Measurements from ENCODE around the gene SLC13A3. TPM values are rescaled to one million over a fixed set of nuclear protein-coding genes. Genes with fewer than 3 reads are reported as not detected.

SLC13A3 gene
- total RNA-seq, 3 donors from 2014 or later, result 1.3 to 2.9 (median 1.6) TPM

DNA sequence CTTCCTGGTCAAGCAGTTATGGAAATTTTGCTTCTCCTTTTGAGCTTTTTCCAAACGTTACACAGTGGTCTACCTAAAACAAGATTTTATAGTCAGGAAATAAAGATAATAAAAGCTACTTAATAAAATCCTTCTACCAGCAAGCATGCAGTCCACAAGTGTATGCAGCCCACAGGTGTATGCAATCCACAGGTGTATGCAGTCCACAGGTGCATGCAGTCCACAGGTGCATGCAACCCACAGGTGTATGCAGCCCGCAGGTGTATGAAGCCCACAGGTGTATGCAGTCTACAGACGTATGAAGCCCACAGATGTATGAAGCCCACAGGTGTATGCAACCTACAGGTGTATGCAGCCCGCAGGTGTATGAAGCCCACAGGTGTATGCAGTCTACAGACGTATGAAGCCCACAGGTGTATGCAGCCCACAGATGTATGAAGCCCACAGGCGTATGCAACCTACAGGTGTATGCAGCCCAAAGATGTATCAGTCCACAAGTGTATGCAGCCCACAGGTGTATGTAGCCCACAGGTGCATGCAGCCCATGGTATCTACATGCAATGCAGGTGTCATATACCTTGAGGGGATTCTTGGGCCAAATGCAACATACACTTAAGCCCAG lies 74.4 kb downstream of the SLC13A3 start:
- no peaks in the 10 kb centered on the region for H3K4me1 ChIP-seq
- no peak overlapping the region for H3K4me3 ChIP-seq
- H3K36me3 ChIP-seq, result no peaks in the 10 kb centered on the region
- H3K27ac ChIP-seq, result no peak overlapping the region
- no peak for TF ChIP-seq POLR2AphosphoS5 (IDR thresholded peaks at IDR 0.05)
- no peak for TF ChIP-seq POLR2A (IDR thresholded peaks at IDR 0.05)
- no peak for TF ChIP-seq CTCF (IDR thresholded peaks at IDR 0.05)
- no peak for DNase-seq (ENCODE audit: low spot score in 2 of 2)
- intact Hi-C loops (cut with DNase I; ENCODE audit: low total_unique reads), result no loop called here
- no peaks in the 10 kb centered on the region for H3K9me3 ChIP-seq
- no peaks in the 10 kb centered on the region for H3K27me3 ChIP-seq

GRCh38 chr20:46575937-46576461 lies 75.3 kb downstream of the SLC13A3 start:
- no peak overlapping the region for H3K4me3 ChIP-seq
- H3K36me3 ChIP-seq, result no peaks in the 10 kb centered on the region
- no peak overlapping the region for H3K27ac ChIP-seq
- intact Hi-C loops (cut with DNase I; ENCODE audit: low total_unique reads), result no loop called here
- H3K4me1 ChIP-seq, result no peaks in the 10 kb centered on the region
- H3K9me3 ChIP-seq, result no peaks in the 10 kb centered on the region
- no peak for DNase-seq (ENCODE audit: low spot score in 2 of 2)
- no peaks in the 10 kb centered on the region for H3K27me3 ChIP-seq
- no peak for TF ChIP-seq POLR2A (IDR thresholded peaks at IDR 0.05)
- TF ChIP-seq POLR2AphosphoS5 (IDR thresholded peaks at IDR 0.05), result no peak
- TF ChIP-seq CTCF (IDR thresholded peaks at IDR 0.05), result no peak

DNA sequence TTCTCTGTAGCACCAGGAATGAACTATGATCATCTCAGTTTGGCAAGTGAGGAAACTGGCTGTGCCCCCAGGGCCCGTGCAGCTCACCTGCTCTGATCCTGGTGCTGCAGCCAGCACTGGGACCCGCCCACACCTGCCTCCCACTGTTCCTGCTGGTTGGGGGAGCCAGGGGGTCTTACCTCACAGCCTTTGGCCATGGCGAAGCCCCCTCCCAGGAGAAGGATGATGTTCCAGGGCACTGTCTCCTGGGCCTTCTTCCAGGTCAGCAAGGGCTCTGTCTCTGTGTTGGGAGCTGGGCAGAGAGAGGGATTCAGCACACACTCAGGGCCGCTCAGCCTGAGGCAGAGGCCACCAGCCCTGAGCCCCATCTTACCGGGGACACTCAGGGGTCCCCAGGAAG lies 75.9 kb downstream of the SLC13A3 start:
- TF ChIP-seq POLR2AphosphoS5 (IDR thresholded peaks at IDR 0.05), result no peak
- TF ChIP-seq POLR2A (IDR thresholded peaks at IDR 0.05), result no peak
- TF ChIP-seq CTCF (IDR thresholded peaks at IDR 0.05), result no peak
- no peak overlapping the region for H3K4me3 ChIP-seq
- H3K4me1 ChIP-seq, result no peaks in the 10 kb centered on the region
- H3K27me3 ChIP-seq, result no peaks in the 10 kb centered on the region
- intact Hi-C loops (cut with DNase I; ENCODE audit: low total_unique reads), result no loop called here
- H3K27ac ChIP-seq, result no peak overlapping the region
- H3K9me3 ChIP-seq, result no peaks in the 10 kb centered on the region
- no peaks in the 10 kb centered on the region for H3K36me3 ChIP-seq
- DNase-seq (ENCODE audit: low spot score in 2 of 2), result no peak

DNA sequence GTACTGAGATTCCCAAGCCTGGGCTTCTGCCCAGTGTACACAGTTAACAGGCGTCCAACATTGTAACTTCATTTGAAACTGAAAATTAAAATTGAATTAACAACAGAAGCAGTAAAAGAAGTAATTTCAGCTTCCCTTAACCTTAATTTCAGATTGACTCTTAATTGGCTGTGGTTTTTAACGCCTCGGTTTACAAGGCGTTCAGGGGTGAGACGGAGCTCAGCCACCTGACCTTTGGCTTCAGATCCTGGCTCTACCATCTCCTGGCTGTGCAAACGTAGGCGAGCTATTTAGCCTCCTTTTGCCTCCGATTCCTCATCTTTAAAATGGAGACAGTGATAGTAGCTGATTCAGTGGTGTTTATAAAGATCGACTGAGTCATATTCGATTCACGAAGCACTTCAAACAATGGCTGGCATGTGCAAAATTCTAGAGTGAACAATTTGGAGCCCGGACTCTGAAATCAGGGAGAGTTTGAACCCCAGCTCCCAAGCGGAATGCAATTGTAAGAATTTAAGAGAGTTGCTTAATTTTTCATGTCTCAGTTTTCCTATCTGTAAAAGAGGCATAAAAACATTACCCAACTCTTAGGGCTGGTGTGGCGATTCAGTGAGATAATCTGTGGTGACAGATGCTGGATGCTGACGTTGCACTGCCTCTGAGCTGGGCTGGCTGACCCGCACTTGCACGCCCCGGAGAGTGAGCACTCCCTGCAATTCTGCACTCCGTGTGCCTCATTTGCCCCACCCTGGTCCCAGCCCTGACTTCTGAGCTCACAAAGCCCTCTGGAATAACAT lies 77.3 kb downstream of the SLC13A3 start:
- no peaks in the 10 kb centered on the region for H3K4me1 ChIP-seq
- H3K4me3 ChIP-seq, result no peak overlapping the region
- no peak for TF ChIP-seq CTCF (IDR thresholded peaks at IDR 0.05)
- no peak for TF ChIP-seq POLR2AphosphoS5 (IDR thresholded peaks at IDR 0.05)
- no peak for TF ChIP-seq POLR2A (IDR thresholded peaks at IDR 0.05)
- H3K36me3 ChIP-seq, result no peaks in the 10 kb centered on the region
- no peaks in the 10 kb centered on the region for H3K9me3 ChIP-seq
- no peaks in the 10 kb centered on the region for H3K27me3 ChIP-seq
- H3K27ac ChIP-seq, result no peak overlapping the region
- no peak for DNase-seq (ENCODE audit: low spot score in 2 of 2)
- intact Hi-C loops (cut with DNase I; ENCODE audit: low total_unique reads), result no loop called here

- no peak for DNase-seq (ENCODE audit: low spot score in 2 of 2)
- Histone ChIP-seq H3K4me1 (no peaks in the 10 kb centered on the region), H3K27ac (no peak overlapping the region), H3K27me3 (no peaks in the 10 kb centered on the region), H3K36me3 (no peaks in the 10 kb centered on the region), H3K9me3 (no peaks in the 10 kb centered on the region), H3K4me3 (no peak overlapping the region)
- no peak for TF ChIP-seq CTCF (IDR thresholded peaks at IDR 0.05)
- TF ChIP-seq POLR2AphosphoS5 (IDR thresholded peaks at IDR 0.05), result no peak
- no peak for TF ChIP-seq POLR2A (IDR thresholded peaks at IDR 0.05)
- intact Hi-C loops (cut with DNase I; ENCODE audit: low total_unique reads), result no loop called here
These were observed 78.0 kb downstream of the SLC13A3 start for GRCh38 chr20:46573234-46573633.
